Measurements from ENCODE around the gene NECTIN4.
"Not testable (repeated sequence)": the region's sequence is repeated elsewhere in the genome, so short reads cannot be mapped to it uniquely, and the experiment has no call there.

NECTIN4 gene

GRCh38 chr1:161054232-161054631, 35.1 kb downstream of the NECTIN4 start:
- DNase-seq (ENCODE audit: low spot score), result no peak

GRCh38 chr1:161052899-161053298, 36.5 kb downstream of the NECTIN4 start:
- DNase-seq (ENCODE audit: low spot score), result no peak

- DNase-seq (ENCODE audit: low spot score), result no peak
These were observed 38.1 kb downstream of the NECTIN4 start for GRCh38 chr1:161051219-161051618.

GRCh38 chr1:161048949-161049722, 40.2 kb downstream of the NECTIN4 start:
- no peak for DNase-seq (ENCODE audit: low spot score)

GRCh38 chr1:161047436-161048420, 41.6 kb downstream of the NECTIN4 start:
- DNase-seq (ENCODE audit: low spot score), result no peak

GRCh38 chr1:161046605-161047228, 42.6 kb downstream of the NECTIN4 start:
- no peak for DNase-seq (ENCODE audit: low spot score)

- DNase-seq (ENCODE audit: low spot score), result peak; percentile 96
These were observed 43.4 kb downstream of the NECTIN4 start, which contains the start of gene USF1 for GRCh38 chr1:161045736-161046604. USF1 (minus strand) TSS chr1:161045977; CDS start chr1:161043275, 2,702 bp downstream.

GRCh38 chr1:161044908-161045735, 44.2 kb downstream of the NECTIN4 start:
- DNase-seq (ENCODE audit: low spot score), result peak; percentile 83

- DNase-seq (ENCODE audit: low spot score), result peak; percentile 25
These were observed 44.8 kb downstream of the NECTIN4 start for GRCh38 chr1:161044535-161044907.

- no peak for DNase-seq (ENCODE audit: low spot score)
These were observed 49.8 kb downstream of the NECTIN4 start for GRCh38 chr1:161039546-161039945.

- no peak for DNase-seq (ENCODE audit: low spot score)
These were observed 50.2 kb downstream of the NECTIN4 start for GRCh38 chr1:161039154-161039545.

- DNase-seq (ENCODE audit: low spot score), result no peak
These were observed 50.7 kb downstream of the NECTIN4 start, which contains the start of gene TSTD1 for GRCh38 chr1:161038523-161039153. TSTD1 (minus strand) TSS chr1:161038964; CDS start chr1:161038889, 75 bp downstream.

GRCh38 chr1:161037661-161038522, 51.5 kb downstream of the NECTIN4 start:
- DNase-seq (ENCODE audit: low spot score), result no peak

- DNase-seq (ENCODE audit: low spot score), result no peak
These were observed 55.6 kb downstream of the NECTIN4 start for GRCh38 chr1:161033751-161034150.

- no peak for DNase-seq (ENCODE audit: low spot score)
These were observed 56.9 kb downstream of the NECTIN4 start for GRCh38 chr1:161032409-161032808.

- no peak for DNase-seq (ENCODE audit: low spot score)
These were observed 57.5 kb downstream of the NECTIN4 start for GRCh38 chr1:161031874-161032273.

GRCh38 chr1:161029466-161029865, 59.9 kb downstream of the NECTIN4 start:
- not testable (repeated sequence) for DNase-seq (ENCODE audit: low spot score)

GRCh38 chr1:161026954-161027353, 62.4 kb downstream of the NECTIN4 start:
- not testable (repeated sequence) for DNase-seq (ENCODE audit: low spot score)

GRCh38 chr1:161022432-161022831, 66.9 kb downstream of the NECTIN4 start:
- DNase-seq (ENCODE audit: low spot score), result not testable (repeated sequence)
